A549 (cell line): ENCODE results near the gene FZD4. TPM values are rescaled to one million over a fixed set of nuclear protein-coding genes. Genes with fewer than 3 reads are reported as not detected.

ENCODE experiments used
- ATAC-seq, 2 experiments: fragments of 200-7000 bp in 1 of 2; fragments of >200 bp in 1 of 2; cut with Nextera tagmentation in 1 of 2; cut with Tn5 transposase in 1 of 2; 3 replicates each; pipeline versions ENCODE4 v1.8.0 to v1.9.1; 2018 to 2020; ENCODE audit warnings: mild to moderate bottlenecking in 1 of 2, moderate library complexity in 1 of 2
- CTCF ChIA-PET: fragments of 300-600 bp; sonication (Branson Sonifier 250); formaldehyde crosslinking; extraction: SDS; loops from one replicate; lab custom pipeline; 2021; ENCODE audit warnings: antibody characterized with exemption, inconsistent platforms; lab: Yijun Ruan, JAX
- POLR2A ChIA-PET: fragments of 350-600 bp; formaldehyde crosslinking; extraction: SDS; loops from one replicate; lab custom pipeline; 2021; ENCODE audit warnings: antibody characterized with exemption, inconsistent platforms; lab: Yijun Ruan, JAX
- DNase-seq, 2 experiments: peaks; one replicate each; pipeline versions ENCODE4 v3.0.0 to v3.0.0-alpha.2; 2011 to 2016; ENCODE audit warnings: low read depth in 1 of 2, low spot score in 1 of 2
- FAIRE-seq: peaks from 2 replicates; lab custom pipeline; 2011; peaks lifted over from hg19 to GRCh38; lab: Jason Lieb, UNC
- H3K27ac ChIP-seq, 2 experiments: fragments of >200 bp; sonication (Bioruptor Twin); formaldehyde crosslinking; 3 replicates each; pipeline ENCODE4 v1.5.1; 2016 to 2017
- H3K4me1 ChIP-seq: fragments of >200 bp; sonication (Bioruptor Twin); formaldehyde crosslinking; 3 replicates; pipeline ENCODE4 v1.6.1; 2016
- H3K4me2 ChIP-seq: fragments of >200 bp; sonication (Bioruptor Twin); formaldehyde crosslinking; 3 replicates; pipeline ENCODE4 v1.6.1; 2016
- H3K4me3 ChIP-seq: fragments of >200 bp; sonication (Bioruptor Twin); formaldehyde crosslinking; 3 replicates; pipeline ENCODE4 v1.5.1; 2016
- H3K9me3 ChIP-seq: fragments of >200 bp; sonication (Bioruptor Twin); formaldehyde crosslinking; 3 replicates; pipeline ENCODE4 v1.6.1; 2016
- BHLHE40 ChIP-seq: IDR thresholded peaks from 2 replicates; pipeline ENCODE4 v1.6.1; 2012; ENCODE audit warnings: low read depth, low read length, inconsistent platforms
- CBX8 ChIP-seq: fragments of 200-600 bp; sonication (generic); IDR thresholded peaks from 2 replicates; pipeline ENCODE4 v1.6.1; 2016
- CEBPB ChIP-seq, 2 experiments: fragments of >200 bp in 1 of 2; sonication (Bioruptor Twin) in 1 of 2; formaldehyde crosslinking in 1 of 2; IDR thresholded peaks; 2 replicates each; pipeline ENCODE4 v1.6.1; 2012 to 2016
- CHD2 ChIP-seq: fragments of 150-350 bp; IDR thresholded peaks from 2 replicates; pipeline ENCODE4 v1.6.1; 2014; ENCODE audit warnings: low read length; ENCODE audit not compliant: partially characterized antibody
- EP300 ChIP-seq, 2 experiments: fragments of >200 bp; sonication (Bioruptor Twin); formaldehyde crosslinking; IDR thresholded peaks; 2 replicates in 1 of 2; 3 replicates in 1 of 2; pipeline ENCODE4 v1.6.1; 2016 to 2017
- ESRRA ChIP-seq: fragments of 150-350 bp; IDR thresholded peaks from 2 replicates; pipeline ENCODE4 v1.6.1; 2014; ENCODE audit warnings: mild to moderate bottlenecking, low read length, borderline replicate concordance
- FOSL2 ChIP-seq, 2 experiments: fragments of 450-650 bp in 1 of 2; fragments of >200 bp in 1 of 2; sonication (Bioruptor Twin) in 1 of 2; formaldehyde crosslinking; IDR thresholded peaks; 2 replicates each; pipeline versions ENCODE4 v1.5.0 to v1.6.1; 2016 to 2020; ENCODE audit warnings: mild to moderate bottlenecking in 1 of 2, moderate library complexity in 1 of 2
- GATA3 ChIP-seq: IDR thresholded peaks from 2 replicates; pipeline ENCODE4 v1.6.1; 2012; ENCODE audit warnings: borderline replicate concordance
- HMGXB4 ChIP-seq: fragments of 250-450 bp; sonication (Bioruptor Pico); IDR thresholded peaks from 2 replicates; pipeline ENCODE4 v1.5.0; 2021; ENCODE audit warnings: mild to moderate bottlenecking, moderate library complexity, borderline replicate concordance
- KDM1A ChIP-seq: fragments of 200-600 bp; sonication (generic); IDR thresholded peaks from 2 replicates; pipeline ENCODE4 v1.6.1; 2016; ENCODE audit warnings: low read depth, mild to moderate bottlenecking
- MAFK ChIP-seq: fragments of 450-650 bp; IDR thresholded peaks from 2 replicates; pipeline ENCODE4 v1.6.1; 2014; ENCODE audit not compliant: partially characterized antibody
- MAZ ChIP-seq: fragments of 150-350 bp; IDR thresholded peaks from 2 replicates; pipeline ENCODE4 v1.6.1; 2014; ENCODE audit warnings: antibody characterized with exemption, low read depth, low read length, borderline replicate concordance
- MYC ChIP-seq: IDR thresholded peaks from 2 replicates; pipeline ENCODE4 v1.6.1; 2012; ENCODE audit warnings: mild to moderate bottlenecking, inconsistent platforms, low read length, improper control_type of control experiment, borderline replicate concordance
- PHF8 ChIP-seq: fragments of 200-600 bp; sonication (generic); IDR thresholded peaks from 2 replicates; pipeline ENCODE4 v1.6.1; 2016; ENCODE audit warnings: low read depth, mild to moderate bottlenecking, antibody characterized with exemption, moderate library complexity, borderline replicate concordance
- RAD21 ChIP-seq, 2 experiments: fragments of >200 bp in 1 of 2; sonication (Bioruptor Twin) in 1 of 2; formaldehyde crosslinking in 1 of 2; IDR thresholded peaks in 1 of 2; conservative IDR thresholded peaks in 1 of 2; 2 replicates in 1 of 2; 3 replicates in 1 of 2; pipeline ENCODE4 v1.6.1; 2012 to 2018; ENCODE audit warnings: inconsistent platforms in 1 of 2
- RARB ChIP-seq: fragments of 250-450 bp; sonication (Bioruptor Pico); IDR thresholded peaks from 2 replicates; pipeline ENCODE4 v1.8.0; 2021; ENCODE audit warnings: mild to moderate bottlenecking, moderate library complexity
- REST ChIP-seq: fragments of 200-600 bp; sonication (generic); IDR thresholded peaks from 2 replicates; pipeline ENCODE4 v1.6.1; 2016; ENCODE audit warnings: antibody characterized with exemption, mild to moderate bottlenecking, moderate library complexity
- RFX5 ChIP-seq: fragments of 450-650 bp; IDR thresholded peaks from 2 replicates; pipeline ENCODE4 v1.7.1; 2014; ENCODE audit warnings: antibody characterized with exemption, mild to moderate bottlenecking, moderate library complexity
- SREBF2 ChIP-seq: fragments of 450-650 bp; IDR thresholded peaks from 2 replicates; pipeline ENCODE4 v1.6.1; 2014; ENCODE audit warnings: mild to moderate bottlenecking, moderate library complexity
- ZC3H11A ChIP-seq: fragments of 450-650 bp; IDR thresholded peaks from 2 replicates; pipeline ENCODE4 v1.6.1; 2014; ENCODE audit warnings: antibody characterized with exemption, mild to moderate bottlenecking
- ZSCAN20 ChIP-seq: fragments of 250-450 bp; sonication (Bioruptor Pico); IDR thresholded peaks from 2 replicates; pipeline ENCODE4 v1.8.0; 2022; ENCODE audit warnings: mild to moderate bottlenecking, moderate library complexity
- WGBS: methylation state at CpG from one replicate; pipeline ENCODE4 v1.1.6; 2017; ENCODE audit errors: missing lambda C conversion rate; 5-methylcytosine and 5-hydroxymethylcytosine counted together
- polyA plus RNA-seq, 4 experiments: library from polyadenylated mRNA; depleted of rRNA in 3 of 4; stranded (reverse); fragments of >200 nt; fragmentation: RNase III in 1 of 4; extraction: RNeasy Plus Mini Kit Qiagen cat#74134 plus additional on column Dnase treatment in 1 of 4; gene quantifications; 2 replicates in 3 of 4; 3 replicates in 1 of 4; pipeline ENCODE4 v1.2.3, GENCODE V29; 2011 to 2017
- TF ChIP-seq, protein P1 (sequence below): fragments of 250-450 bp; sonication (Bioruptor Pico); IDR thresholded peaks from 2 replicates; pipeline ENCODE4 v1.5.0; 2020; ENCODE audit warnings: low read depth, mild to moderate bottlenecking, moderate library complexity
- TF ChIP-seq, protein P2 (sequence below): IDR thresholded peaks from 2 replicates; pipeline ENCODE4 v1.6.1; 2012

The FZD4 gene
- polyA plus RNA-seq, 2 of the 4 experiments (the other 2 are of a cell fraction): 0.67 to 0.90 TPM

- FAIRE-seq: no peak
- WGBS: 21% methylated on average over 3 of the region's 3 CpGs
- ChIA-PET POLR2A (no interaction called here), CTCF (interaction anchor here (0.8 kb wide), 1 partner anchor 8 kb away, joined by 3 read pairs; no protein-coding TSS in a partner anchor)
- ATAC-seq: no peak
- Histone ChIP-seq H3K9me3 (no peaks in the 10 kb centered on the region), H3K4me2 (0 out of 3 replicates have a peak overlapping the region, but pooled peaks have one; percentile 2), H3K27ac (no peak overlapping the region), H3K4me1 (peaks cover 4% of the 10 kb centered on the region; the same call in 1 of the 3 replicates), H3K4me3 (no peak overlapping the region)
- DNase-seq: peak in 1 of 2 experiments; percentile 22
- TF ChIP-seq GATA3 (no peak), CEBPB (IDR thresholded peaks at IDR 0.05) (0 out of 4 replicates have a peak, but pooled peaks of 1 of the 2 experiments have one; percentile 14), FOSL2 (IDR thresholded peaks at IDR 0.05) (no peak), FOSL2 (CRISPR knock-in tag; IDR thresholded peaks at IDR 0.05) (0 out of 2 replicates have a peak, but pooled peaks have one; percentile 3)
- TF ChIP-seq, all 56 proteins: peak for 2
Observed at GRCh38 chr11:86990515-86990914, 35.3 kb upstream of the FZD4 start.

DNA sequence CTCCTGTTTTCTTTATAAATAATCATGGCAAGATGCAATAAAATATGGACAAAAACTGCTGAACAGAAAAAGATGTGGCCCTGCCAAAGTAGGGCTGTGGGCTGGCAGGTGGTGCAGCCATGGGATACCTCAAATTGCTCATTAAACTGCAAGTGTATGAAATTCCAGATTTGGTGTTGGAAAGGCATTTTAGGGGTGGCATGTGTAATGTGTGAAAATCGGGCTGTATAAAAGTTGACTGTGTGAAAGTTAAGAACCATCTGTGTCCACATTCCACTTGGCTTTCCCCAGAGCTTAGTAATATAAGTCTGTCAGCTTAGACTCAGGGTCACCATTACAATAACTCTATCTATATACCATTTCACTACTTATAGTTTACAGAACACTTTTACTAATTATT, 34.8 kb upstream of the FZD4 start:
- no peak overlapping the region for H3K4me2 ChIP-seq
- FAIRE-seq (no peak), DNase-seq (no peak), ATAC-seq (peak in 1 of 2 experiments; percentile 41; a peak in 3 of 6 replicates)
- H3K27ac ChIP-seq: no peak overlapping the region
- WGBS: 31% methylated on average over 1 of the region's 1 CpG
- H3K4me1 ChIP-seq: peaks cover 4% of the 10 kb centered on the region; the same call in 1 of the 3 replicates
- no peaks in the 10 kb centered on the region for H3K9me3 ChIP-seq
- ChIA-PET POLR2A (no interaction called here), CTCF (interaction anchor here (0.8 kb wide), 2 partner anchors 8 to 35 kb away, joined by 3 read pairs; partner anchors contain the start of gene FZD4)
- TF ChIP-seq, protein P1, sequence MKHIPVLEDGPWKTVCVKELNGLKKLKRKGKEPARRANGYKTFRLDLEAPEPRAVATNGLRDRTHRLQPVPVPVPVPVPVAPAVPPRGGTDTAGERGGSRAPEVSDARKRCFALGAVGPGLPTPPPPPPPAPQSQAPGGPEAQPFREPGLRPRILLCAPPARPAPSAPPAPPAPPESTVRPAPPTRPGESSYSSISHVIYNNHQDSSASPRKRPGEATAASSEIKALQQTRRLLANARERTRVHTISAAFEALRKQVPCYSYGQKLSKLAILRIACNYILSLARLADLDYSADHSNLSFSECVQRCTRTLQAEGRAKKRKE (CRISPR knock-in tag): no peak
- no peak for TF ChIP-seq SREBF2
- TF ChIP-seq RAD21 (conservative IDR thresholded peaks at IDR 0.05 in 1 of 2, IDR thresholded peaks at IDR 0.05 in 1 of 2): no peak
- no peak for TF ChIP-seq EP300 (IDR thresholded peaks at IDR 0.05)
- TF ChIP-seq ZC3H11A: no peak
- no peak for TF ChIP-seq PHF8
- TF ChIP-seq, protein P2, sequence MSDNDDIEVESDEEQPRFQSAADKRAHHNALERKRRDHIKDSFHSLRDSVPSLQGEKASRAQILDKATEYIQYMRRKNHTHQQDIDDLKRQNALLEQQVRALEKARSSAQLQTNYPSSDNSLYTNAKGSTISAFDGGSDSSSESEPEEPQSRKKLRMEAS: no peak
- TF ChIP-seq REST: no peak
- no peak for TF ChIP-seq MAZ
- no peak overlapping the region for H3K4me3 ChIP-seq

DNA sequence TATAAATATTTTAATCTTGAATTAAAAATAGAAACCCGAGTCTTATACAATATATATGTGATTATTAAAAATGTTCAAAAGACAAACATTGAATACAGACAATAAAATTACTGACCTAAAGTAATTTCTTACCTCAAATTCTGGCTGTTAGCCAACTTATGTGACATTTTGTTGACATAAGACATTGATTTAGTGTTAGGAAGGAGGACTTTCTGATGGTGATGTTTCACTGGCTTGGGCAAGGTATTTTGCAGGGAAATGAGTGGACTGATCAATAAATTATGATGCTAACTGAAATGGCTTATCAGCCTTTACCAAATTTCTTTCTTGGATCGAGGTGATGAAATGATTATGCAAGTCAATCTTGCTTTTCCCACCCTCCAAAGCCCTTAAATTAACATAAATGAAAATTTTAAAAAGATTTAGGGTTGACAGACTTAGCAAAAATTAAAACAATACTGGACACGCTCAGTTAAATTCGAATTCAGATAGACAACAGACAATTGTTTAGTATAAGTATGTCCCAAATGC, 33.2 kb upstream of the FZD4 start:
- Histone ChIP-seq H3K4me2 (no peak overlapping the region), H3K4me1 (peaks cover 4% of the 10 kb centered on the region; the same call in 1 of the 3 replicates), H3K9me3 (no peaks in the 10 kb centered on the region), H3K27ac (no peak overlapping the region), H3K4me3 (no peak overlapping the region)
- WGBS: 59% methylated on average over 4 of the region's 4 CpGs
- ATAC-seq: no peak
- POLR2A ChIA-PET: no interaction called here
- DNase-seq: no peak
- no peak for FAIRE-seq
- CTCF ChIA-PET: interaction anchor here (1.1 kb wide), 1 partner anchor 10 kb away, joined by 3 read pairs; no protein-coding TSS in a partner anchor
- no peak for TF ChIP-seq MAFK
- no peak for TF ChIP-seq ZSCAN20 (CRISPR knock-in tag)
- TF ChIP-seq CHD2: no peak
- no peak for TF ChIP-seq MYC
- TF ChIP-seq ZC3H11A: no peak
- TF ChIP-seq, protein P1 (CRISPR knock-in tag): no peak
- no peak for TF ChIP-seq KDM1A
- no peak for TF ChIP-seq CBX8
- TF ChIP-seq PHF8: no peak
- no peak for TF ChIP-seq RAD21 (conservative IDR thresholded peaks at IDR 0.05 in 1 of 2, IDR thresholded peaks at IDR 0.05 in 1 of 2)
- TF ChIP-seq CEBPB (IDR thresholded peaks at IDR 0.05): no peak
- TF ChIP-seq ESRRA: no peak
- TF ChIP-seq BHLHE40: no peak
- TF ChIP-seq, protein P2: no peak
- TF ChIP-seq HMGXB4: no peak
- TF ChIP-seq RARB (CRISPR knock-in tag): no peak
- TF ChIP-seq RFX5: no peak
